ENCODE results near the gene HAPSTR1. TPM values are rescaled to one million over a fixed set of nuclear protein-coding genes. Genes with fewer than 3 reads are reported as not detected.

The HAPSTR1 gene
- total and polyA plus RNA-seq, 2 of the 13 experiments (the other 11 are each of a cell fraction or from before 2014, with no cell fraction given), result 25.2 to 83.2 TPM

- TF ChIP-seq CTCF (CRISPR knock-in tag; IDR thresholded peaks at IDR 0.05) (no peak), GABPB1 (CRISPR knock-in tag; IDR thresholded peaks at IDR 0.05) (peak; percentile 85), ZNF326 (CRISPR knock-in tag; IDR thresholded peaks at IDR 0.05; ENCODE audit: borderline replicate concordance) (no peak), BRD4 (CRISPR knock-in tag; IDR thresholded peaks at IDR 0.05) (peak; percentile 93), ZNF782 (CRISPR knock-in tag; IDR thresholded peaks at IDR 0.05; ENCODE audit: borderline replicate concordance) (peak; percentile 88; the same call in 1 of the 2 replicates), ZFP91 (CRISPR knock-in tag; IDR thresholded peaks at IDR 0.05; ENCODE audit: borderline replicate concordance) (peak; percentile 73), ZFY (CRISPR knock-in tag; IDR thresholded peaks at IDR 0.05) (peak; percentile 98), TOPORS (CRISPR knock-in tag; IDR thresholded peaks at IDR 0.05) (peak; percentile 97), ZNF543 (CRISPR knock-in tag; IDR thresholded peaks at IDR 0.05) (peak; percentile 89), NR2F6 (IDR thresholded peaks at IDR 0.05) (peak; percentile 42; the same call in 1 of the 2 replicates), NR2F6 (CRISPR knock-in tag; IDR thresholded peaks at IDR 0.05) (peak; percentile 42; the same call in 1 of the 2 replicates), RAD21 (CRISPR knock-in tag; IDR thresholded peaks at IDR 0.05) (peak; percentile 66), JUN (CRISPR knock-in tag; IDR thresholded peaks at IDR 0.05) (peak; percentile 58; the same call in 1 of the 2 replicates), CREBL2 (CRISPR knock-in tag; IDR thresholded peaks at IDR 0.05; ENCODE audit: borderline replicate concordance) (no peak; the same call in 1 of the 2 replicates), ZNF616 (CRISPR knock-in tag; IDR thresholded peaks at IDR 0.05; ENCODE audit: low read depth) (peak; percentile 91), ZNF572 (CRISPR knock-in tag; IDR thresholded peaks at IDR 0.05) (peak; percentile 89), ZNF512 (CRISPR knock-in tag; IDR thresholded peaks at IDR 0.05) (no peak), MXD1 (CRISPR knock-in tag; IDR thresholded peaks at IDR 0.05) (peak; percentile 76), ZNF639 (CRISPR knock-in tag; conservative IDR thresholded peaks at IDR 0.05) (peak; percentile 62), EZH2 (conservative IDR thresholded peaks at IDR 0.05; ENCODE audit: low read depth, low read length) (no peak), GABPA (IDR thresholded peaks at IDR 0.05; ENCODE audit: low read depth, low read length) (peak; percentile 36; the same call in 1 of the 2 replicates), GABPA (CRISPR knock-in tag; IDR thresholded peaks at IDR 0.05; ENCODE audit: low read depth) (peak; percentile 75), PHF5A (CRISPR knock-in tag; IDR thresholded peaks at IDR 0.05; ENCODE audit: low read depth, unreplicated experiment) (no peak)
These were observed at the start of gene HAPSTR1 (continued) for GRCh38 chr16:9090960-9091866.
